Endodermal cell (in vitro differentiated cells): Measurements from ENCODE around the gene PPP1R12B. TPM values are rescaled to one million over a fixed set of nuclear protein-coding genes. Genes with fewer than 3 reads are reported as not detected.
"Not testable (repeated sequence)": the region's sequence is repeated elsewhere in the genome, so short reads cannot be mapped to it uniquely, and the experiment has no call there.

ENCODE experiments used
- DNase-seq: peaks from one replicate; pipeline ENCODE4 v3.0.0-alpha.2; 2017
- H3K27ac ChIP-seq: 2 replicates; pipeline ENCODE4 v1.5.1; 2013; ENCODE audit warnings: mild to moderate bottlenecking, low read depth, low read length, moderate library complexity
- H3K27me3 ChIP-seq: 2 replicates; pipeline ENCODE4 v1.6.1; 2013; ENCODE audit warnings: mild to moderate bottlenecking, low read length, moderate library complexity; ENCODE audit not compliant: insufficient read depth, control insufficient read depth, poor library complexity, severe bottlenecking
- H3K36me3 ChIP-seq: 2 replicates; pipeline ENCODE4 v1.7.0; 2013; ENCODE audit warnings: mild to moderate bottlenecking, low read length, moderate library complexity; ENCODE audit not compliant: control insufficient read depth, insufficient read depth
- H3K4me1 ChIP-seq: one replicate; pipeline ENCODE4 v1.7.0; 2013; ENCODE audit warnings: low read length; ENCODE audit not compliant: control insufficient read depth, insufficient read depth
- H3K4me3 ChIP-seq: 2 replicates; pipeline ENCODE4 v1.5.1; 2013; ENCODE audit warnings: mild to moderate bottlenecking, low read length, moderate library complexity
- H3K9ac ChIP-seq: 2 replicates; pipeline ENCODE4 v1.6.1; 2013; ENCODE audit warnings: mild to moderate bottlenecking, low read length, moderate library complexity; ENCODE audit not compliant: poor library complexity, severe bottlenecking; ENCODE audit errors: extremely low read depth
- H3K9me3 ChIP-seq: 2 replicates; pipeline ENCODE4 v1.6.1; 2013; ENCODE audit warnings: mild to moderate bottlenecking, low read length, moderate library complexity; ENCODE audit not compliant: control insufficient read depth
- H3K27ac Mint-ChIP-seq: 2 replicates; pipeline ENCODE4 v1.8.0; 2020; ENCODE audit warnings: mixed read lengths
- H3K27me3 Mint-ChIP-seq: 2 replicates; pipeline ENCODE4 v1.8.0; 2021; ENCODE audit warnings: mild to moderate bottlenecking, mixed read lengths; ENCODE audit not compliant: insufficient read depth
- H3K36me3 Mint-ChIP-seq: 2 replicates; pipeline ENCODE4 v1.8.0; 2020; ENCODE audit warnings: low read depth, mixed read lengths
- H3K4me1 Mint-ChIP-seq: 2 replicates; pipeline ENCODE4 v1.8.0; 2020; ENCODE audit warnings: mixed read lengths
- H3K4me3 Mint-ChIP-seq: 2 replicates; pipeline ENCODE4 v1.8.0; 2020; ENCODE audit warnings: mild to moderate bottlenecking, moderate library complexity, mixed read lengths
- H3K9me3 Mint-ChIP-seq: 2 replicates; pipeline ENCODE4 v1.8.0; 2020; ENCODE audit warnings: mild to moderate bottlenecking, mixed read lengths
- WGBS, 2 experiments: methylation state at CpG; one replicate each; pipeline versions ENCODE4 v1.1.5 to v1.1.7; 2013; ENCODE audit warnings: missing lambda C conversion rate in 2 of 2, mixed read lengths in 1 of 2; ENCODE audit not compliant: insufficient coverage in 1 of 2, insufficient read length in 1 of 2; 5-methylcytosine and 5-hydroxymethylcytosine counted together
- total RNA-seq, 2 donors: library from RNA; stranded (reverse); fragmentation: NEBNext Ultra II Directional in 1 of 2; extraction: Animal tissue kit (Norgen Biotek cat#: 25700) in 1 of 2; gene quantifications; 2 replicates in 1 of 2; 3 replicates in 1 of 2; pipeline ENCODE4 v1.2.1, GENCODE V29; 2021
- TF ChIP-seq, protein P1 (sequence below): fragments of 200-600 bp; sonication (generic); conservative IDR thresholded peaks from 2 replicates; pipeline ENCODE4 v1.5.0; 2021; ENCODE audit warnings: antibody characterized with exemption, mild to moderate bottlenecking

PPP1R12B gene
- total RNA-seq, 2 donors from 2014 or later = 19.2 to 20.3 TPM

DNA sequence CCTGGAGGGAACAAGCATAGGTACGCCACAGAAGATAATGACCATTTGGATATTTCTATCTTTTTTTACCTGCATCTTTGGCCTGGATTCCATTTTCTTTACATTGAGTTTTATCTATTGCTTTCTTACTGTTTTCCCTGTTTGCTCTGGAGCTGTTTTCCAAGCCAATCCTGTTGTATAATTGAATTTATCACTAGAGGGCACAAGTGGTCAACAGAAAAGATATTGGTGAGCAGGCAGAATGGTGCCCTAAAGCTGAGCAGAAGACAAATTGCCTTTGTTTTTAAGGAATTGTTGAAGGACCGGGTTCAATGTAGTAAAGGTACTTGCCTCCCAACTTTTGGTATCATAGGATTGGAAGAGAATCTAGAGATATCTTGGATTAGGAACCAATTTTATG is 152.8 kb downstream of the PPP1R12B start:
- Histone ChIP-seq H3K4me3 (no peak overlapping the region), H3K4me1 (no peaks in the 10 kb centered on the region), H3K27me3 (no peaks in the 10 kb centered on the region), H3K36me3 (peaks cover 13% of the 10 kb centered on the region), H3K9ac (no peak overlapping the region), H3K27ac (no peak overlapping the region), H3K9me3 (no peaks in the 10 kb centered on the region)
- TF ChIP-seq, protein P1, sequence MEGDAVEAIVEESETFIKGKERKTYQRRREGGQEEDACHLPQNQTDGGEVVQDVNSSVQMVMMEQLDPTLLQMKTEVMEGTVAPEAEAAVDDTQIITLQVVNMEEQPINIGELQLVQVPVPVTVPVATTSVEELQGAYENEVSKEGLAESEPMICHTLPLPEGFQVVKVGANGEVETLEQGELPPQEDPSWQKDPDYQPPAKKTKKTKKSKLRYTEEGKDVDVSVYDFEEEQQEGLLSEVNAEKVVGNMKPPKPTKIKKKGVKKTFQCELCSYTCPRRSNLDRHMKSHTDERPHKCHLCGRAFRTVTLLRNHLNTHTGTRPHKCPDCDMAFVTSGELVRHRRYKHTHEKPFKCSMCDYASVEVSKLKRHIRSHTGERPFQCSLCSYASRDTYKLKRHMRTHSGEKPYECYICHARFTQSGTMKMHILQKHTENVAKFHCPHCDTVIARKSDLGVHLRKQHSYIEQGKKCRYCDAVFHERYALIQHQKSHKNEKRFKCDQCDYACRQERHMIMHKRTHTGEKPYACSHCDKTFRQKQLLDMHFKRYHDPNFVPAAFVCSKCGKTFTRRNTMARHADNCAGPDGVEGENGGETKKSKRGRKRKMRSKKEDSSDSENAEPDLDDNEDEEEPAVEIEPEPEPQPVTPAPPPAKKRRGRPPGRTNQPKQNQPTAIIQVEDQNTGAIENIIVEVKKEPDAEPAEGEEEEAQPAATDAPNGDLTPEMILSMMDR = peak; percentile 76
- Mint-ChIP-seq H3K27ac (no peak overlapping the region), H3K9me3 (no peaks in the 10 kb centered on the region), H3K36me3 (no peaks in the 10 kb centered on the region), H3K4me3 (no peak overlapping the region), H3K27me3 (no peaks in the 10 kb centered on the region), H3K4me1 (peaks cover 10% of the 10 kb centered on the region)
- no peak for DNase-seq
- WGBS, 2 experiments = 56 to 58% methylated on average over 2 of the region's 2 CpGs

DNA sequence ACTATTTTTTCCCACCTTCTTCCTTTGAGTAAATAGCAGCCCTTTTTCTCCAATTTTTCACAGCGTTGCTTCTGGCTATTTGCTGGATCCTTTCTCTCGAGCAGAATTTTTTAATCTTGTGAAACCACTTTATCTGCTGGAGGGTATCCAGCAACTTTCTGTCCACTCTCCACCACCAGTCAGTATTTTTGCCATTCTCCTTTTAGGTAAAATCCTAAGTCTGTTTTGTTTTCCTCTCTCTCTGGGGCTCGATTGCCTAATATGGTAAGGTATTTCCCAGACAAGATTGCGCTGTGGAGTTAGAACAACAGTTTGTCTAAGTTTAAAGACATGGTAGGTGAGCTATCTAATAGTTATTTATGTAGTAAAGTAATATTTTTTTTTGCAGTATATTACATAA is 156.9 kb downstream of the PPP1R12B start:
- Mint-ChIP-seq H3K4me3 (no peak overlapping the region), H3K27ac (peak overlapping the region; percentile 95), H3K27me3 (no peaks in the 10 kb centered on the region), H3K9me3 (no peaks in the 10 kb centered on the region), H3K36me3 (no peaks in the 10 kb centered on the region), H3K4me1 (peaks cover 16% of the 10 kb centered on the region)
- Histone ChIP-seq H3K36me3 (peaks cover 4% of the 10 kb centered on the region), H3K9me3 (no peaks in the 10 kb centered on the region), H3K4me1 (no peaks in the 10 kb centered on the region), H3K27me3 (no peaks in the 10 kb centered on the region), H3K4me3 (no peak overlapping the region), H3K9ac (no peak overlapping the region), H3K27ac (no peak overlapping the region)
- WGBS, 2 experiments = 50 to 54% methylated on average over 2 to 4 of the region's 4 CpGs
- no peak for DNase-seq
- TF ChIP-seq, protein P1 = no peak

DNA sequence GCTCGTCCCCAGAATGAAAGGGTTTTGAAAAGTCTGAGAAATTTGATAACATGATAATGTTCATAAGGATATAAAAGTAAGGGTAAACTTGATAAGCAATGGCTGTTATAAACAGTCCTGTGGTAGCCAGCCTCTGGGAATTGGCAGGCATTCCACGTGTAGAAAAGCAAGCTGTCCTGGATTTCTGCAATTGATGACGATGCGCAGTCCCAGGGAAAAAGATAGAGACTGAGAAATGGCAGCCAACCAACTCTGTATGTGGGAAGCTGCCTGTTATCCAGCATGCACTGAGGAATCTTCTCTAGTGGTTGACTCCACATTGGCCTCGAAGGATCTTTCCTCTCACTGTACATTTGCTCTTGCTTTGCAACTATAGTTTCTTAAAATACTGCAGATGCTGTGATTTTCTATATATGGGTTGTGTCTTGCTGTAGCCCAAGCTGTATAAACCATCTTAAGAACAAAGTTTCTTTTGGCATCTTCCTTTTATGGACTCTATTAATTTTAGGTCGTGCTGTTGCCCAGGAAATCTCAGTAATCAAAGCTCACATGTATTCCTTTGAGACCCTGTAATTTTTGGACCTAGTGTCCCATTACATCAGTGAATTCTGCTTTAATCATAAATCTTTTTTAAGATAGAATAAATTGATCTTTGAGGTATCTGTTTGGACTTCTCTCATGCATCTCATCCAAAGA is 157.5 kb downstream of the PPP1R12B start:
- not testable (repeated sequence) for H3K27me3 Mint-ChIP-seq, DNase-seq, H3K9ac ChIP-seq, H3K4me3 Mint-ChIP-seq, H3K27ac Mint-ChIP-seq, H3K4me1 ChIP-seq, H3K4me3 ChIP-seq, H3K9me3 ChIP-seq, H3K9me3 Mint-ChIP-seq, H3K27me3 ChIP-seq, H3K36me3 ChIP-seq, H3K27ac ChIP-seq, H3K36me3 Mint-ChIP-seq
- H3K4me1 Mint-ChIP-seq = peaks cover 16% of the 10 kb centered on the region
- 83 to 86% methylated on average over 3 to 6 of the region's 6 CpGs for WGBS, 2 experiments

DNA sequence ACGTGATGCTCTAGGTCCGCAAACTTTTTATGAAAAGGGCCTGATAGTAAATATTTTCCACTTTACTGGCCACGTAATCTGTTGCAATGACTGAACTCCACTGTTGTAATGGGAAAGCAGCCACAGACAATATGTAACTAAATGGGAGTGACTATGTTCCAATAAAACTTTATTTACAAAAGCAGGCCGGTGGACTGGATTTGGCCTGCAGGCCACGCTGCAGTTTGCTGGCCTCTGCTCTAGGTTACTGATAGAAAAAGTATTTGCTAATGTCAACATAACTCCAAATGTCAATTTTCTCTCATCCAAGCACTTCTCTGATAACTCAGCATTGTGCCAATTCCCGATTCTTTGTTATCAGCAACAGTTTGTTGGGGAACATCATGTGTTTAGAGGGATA is 160.4 kb downstream of the PPP1R12B start:
- not testable (repeated sequence) for H3K27ac Mint-ChIP-seq, DNase-seq, H3K9me3 Mint-ChIP-seq, H3K9ac ChIP-seq, H3K27me3 Mint-ChIP-seq, H3K27ac ChIP-seq, H3K36me3 Mint-ChIP-seq, H3K27me3 ChIP-seq, H3K36me3 ChIP-seq, H3K4me1 ChIP-seq, H3K9me3 ChIP-seq, H3K4me3 ChIP-seq, H3K4me3 Mint-ChIP-seq
- WGBS, 2 experiments = 99 to 100% methylated on average over 2 to 5 of the region's 6 CpGs
- peaks cover 16% of the 10 kb centered on the region for H3K4me1 Mint-ChIP-seq

DNA sequence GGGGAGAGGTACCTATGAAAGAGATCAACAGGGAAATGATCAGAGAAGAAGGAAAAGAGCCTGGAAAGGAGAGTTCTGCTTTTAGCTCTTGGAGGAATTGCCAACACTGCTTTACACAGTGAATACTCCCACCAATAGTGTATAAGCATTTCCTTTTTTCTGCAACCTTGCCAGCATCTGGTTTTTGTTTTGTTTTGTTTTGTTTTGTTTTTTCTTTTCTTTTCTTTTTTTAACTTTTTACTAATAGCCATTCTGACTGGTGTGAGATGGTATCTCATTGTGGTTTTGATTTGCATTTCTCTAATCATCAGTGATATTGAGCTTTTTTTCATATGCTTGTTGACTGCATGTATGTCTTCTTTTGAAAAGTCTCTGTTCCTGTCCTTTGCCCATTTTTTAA is 165.4 kb downstream of the PPP1R12B start:
- not testable (repeated sequence) for H3K4me1 Mint-ChIP-seq, H3K4me3 ChIP-seq, DNase-seq, H3K27ac ChIP-seq, H3K36me3 Mint-ChIP-seq, H3K4me1 ChIP-seq, H3K27ac Mint-ChIP-seq, H3K9me3 Mint-ChIP-seq, H3K36me3 ChIP-seq, H3K9ac ChIP-seq, H3K9me3 ChIP-seq, H3K4me3 Mint-ChIP-seq, H3K27me3 ChIP-seq, H3K27me3 Mint-ChIP-seq
